Measurements from ENCODE around the gene C4orf50. TPM values are rescaled to one million over a fixed set of nuclear protein-coding genes. Genes with fewer than 3 reads are reported as not detected.

The C4orf50 gene
- total RNA-seq, 2 experiments from 2014 or later: 0.07 TPM

DNA sequence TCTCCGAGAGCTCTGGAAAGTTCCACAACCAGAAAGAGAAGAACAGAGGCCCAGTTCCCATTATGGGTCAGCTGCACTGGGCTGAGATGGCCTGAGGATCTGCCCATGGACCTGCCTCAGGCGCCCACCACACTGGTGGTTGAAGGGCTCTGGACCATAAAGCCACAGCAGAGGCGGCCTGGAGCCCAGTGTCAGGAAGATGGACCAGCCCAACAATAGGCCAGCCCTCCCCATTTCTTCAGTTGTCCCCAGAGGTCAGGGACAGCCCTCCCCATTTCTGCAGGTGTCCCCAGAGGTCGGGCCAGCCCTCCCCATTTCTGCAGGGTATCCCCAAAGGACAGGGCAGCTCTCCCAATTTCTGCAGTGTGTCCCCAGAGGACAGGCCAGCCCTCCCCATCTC, 37.2 kb upstream of the C4orf50 start:
- H3K27ac Mint-ChIP-seq: no peak overlapping the region
- H3K4me3 Mint-ChIP-seq: no peak overlapping the region
- ATAC-seq (no peak), DNase-seq (no peak)
- peaks cover 12% of the 10 kb centered on the region for H3K36me3 Mint-ChIP-seq (ENCODE audit: low read depth)
- no peaks in the 10 kb centered on the region for H3K27me3 Mint-ChIP-seq
- ChIA-PET POLR2A (no interaction called here), CTCF (no interaction called here)
- H3K9me3 Mint-ChIP-seq: peaks cover 17% of the 10 kb centered on the region
- H3K4me1 Mint-ChIP-seq (ENCODE audit: low read depth): no peaks in the 10 kb centered on the region
- TF ChIP-seq, protein P1, sequence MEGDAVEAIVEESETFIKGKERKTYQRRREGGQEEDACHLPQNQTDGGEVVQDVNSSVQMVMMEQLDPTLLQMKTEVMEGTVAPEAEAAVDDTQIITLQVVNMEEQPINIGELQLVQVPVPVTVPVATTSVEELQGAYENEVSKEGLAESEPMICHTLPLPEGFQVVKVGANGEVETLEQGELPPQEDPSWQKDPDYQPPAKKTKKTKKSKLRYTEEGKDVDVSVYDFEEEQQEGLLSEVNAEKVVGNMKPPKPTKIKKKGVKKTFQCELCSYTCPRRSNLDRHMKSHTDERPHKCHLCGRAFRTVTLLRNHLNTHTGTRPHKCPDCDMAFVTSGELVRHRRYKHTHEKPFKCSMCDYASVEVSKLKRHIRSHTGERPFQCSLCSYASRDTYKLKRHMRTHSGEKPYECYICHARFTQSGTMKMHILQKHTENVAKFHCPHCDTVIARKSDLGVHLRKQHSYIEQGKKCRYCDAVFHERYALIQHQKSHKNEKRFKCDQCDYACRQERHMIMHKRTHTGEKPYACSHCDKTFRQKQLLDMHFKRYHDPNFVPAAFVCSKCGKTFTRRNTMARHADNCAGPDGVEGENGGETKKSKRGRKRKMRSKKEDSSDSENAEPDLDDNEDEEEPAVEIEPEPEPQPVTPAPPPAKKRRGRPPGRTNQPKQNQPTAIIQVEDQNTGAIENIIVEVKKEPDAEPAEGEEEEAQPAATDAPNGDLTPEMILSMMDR (IDR thresholded peaks at IDR 0.05): no peak
- intact Hi-C loops (cut with micrococcal nuclease): no loop called here

DNA sequence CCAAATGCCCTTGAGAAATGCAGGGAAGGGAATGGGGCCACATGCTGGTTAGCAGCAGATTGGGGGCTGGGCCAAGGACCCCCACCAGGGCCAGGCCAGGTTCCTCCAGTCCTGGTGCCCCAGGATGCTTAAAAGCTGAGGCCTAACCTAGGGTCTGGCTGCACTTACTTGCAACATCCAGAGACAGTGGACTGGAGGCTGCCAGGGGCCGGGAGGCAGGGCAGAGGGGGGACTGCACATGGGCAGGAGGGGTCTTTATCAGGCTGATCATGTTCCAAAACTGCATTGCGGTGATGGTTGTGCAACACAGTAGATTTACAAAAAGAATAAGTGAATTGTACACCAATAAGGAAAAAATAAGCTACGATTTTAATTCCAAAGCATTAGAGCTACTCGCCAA, 36.8 kb upstream of the C4orf50 start:
- no peak for ATAC-seq
- Mint-ChIP-seq H3K4me1 (ENCODE audit: low read depth) (no peaks in the 10 kb centered on the region), H3K9me3 (peaks cover 14% of the 10 kb centered on the region), H3K27me3 (no peaks in the 10 kb centered on the region), H3K27ac (no peak overlapping the region), H3K36me3 (ENCODE audit: low read depth) (peaks cover 12% of the 10 kb centered on the region), H3K4me3 (no peak overlapping the region)
- CTCF ChIA-PET: no interaction called here
- no peak for DNase-seq
- POLR2A ChIA-PET: no interaction called here
- intact Hi-C loops (cut with micrococcal nuclease): no loop called here
- TF ChIP-seq, protein P1 (IDR thresholded peaks at IDR 0.05): no peak

DNA sequence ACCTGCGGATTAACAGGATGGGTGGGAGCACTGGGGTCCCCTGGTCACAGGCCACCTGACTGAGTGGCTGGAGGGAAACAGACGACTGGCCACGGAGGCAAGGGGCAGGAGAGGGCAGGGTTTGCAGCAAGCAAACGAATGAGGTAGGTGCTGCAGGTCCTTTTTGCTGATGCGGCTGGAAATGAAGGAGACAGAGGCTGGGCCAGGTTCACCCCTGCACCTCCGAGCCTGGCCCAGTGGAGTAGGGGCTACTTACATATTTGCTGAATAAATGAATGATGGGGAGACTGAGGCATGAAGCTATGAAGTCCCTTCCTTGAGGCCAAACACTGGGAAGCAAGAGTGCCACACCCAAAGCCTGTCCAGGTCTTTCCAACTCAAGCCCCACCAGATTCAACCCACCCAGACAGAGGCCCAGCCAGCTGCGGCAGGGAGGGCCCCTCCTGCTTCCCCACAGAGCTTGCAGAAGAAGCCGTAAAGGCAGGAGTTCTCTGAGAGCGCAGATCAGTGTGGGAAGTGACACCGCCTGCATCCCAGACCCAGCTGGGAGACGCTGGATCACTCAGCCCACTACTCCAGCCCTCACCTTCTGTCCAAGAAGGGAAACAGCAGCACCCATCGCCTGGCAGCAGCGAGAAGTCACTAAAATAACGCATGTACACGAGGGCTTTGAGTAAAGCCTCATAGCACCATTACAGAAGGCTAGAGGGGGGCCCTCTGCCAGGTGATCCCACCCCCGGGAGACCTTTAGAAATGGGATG, 36.1 kb upstream of the C4orf50 start:
- POLR2A ChIA-PET: no interaction called here

DNA sequence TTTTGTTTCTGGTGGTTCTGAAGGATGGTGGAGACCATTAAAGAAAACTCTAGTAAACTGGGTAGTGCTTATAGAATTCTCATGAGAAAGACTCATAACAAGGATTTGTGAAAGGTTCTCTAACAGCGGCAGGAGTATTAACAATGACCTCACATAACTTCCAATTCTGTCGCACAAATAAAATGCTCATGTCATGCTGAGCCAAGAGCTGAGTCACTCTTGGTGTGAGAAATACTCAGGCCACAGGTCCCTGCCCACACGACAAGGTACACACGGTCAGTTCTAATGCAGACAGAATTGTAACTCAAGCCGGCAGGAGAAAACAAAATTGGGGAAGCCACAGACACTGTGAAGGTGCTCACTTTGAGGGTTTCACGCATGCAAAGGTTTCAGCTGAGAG, 34.4 kb upstream of the C4orf50 start:
- TF ChIP-seq, protein P1 (IDR thresholded peaks at IDR 0.05): no peak
- intact Hi-C loops (cut with micrococcal nuclease): no loop called here
- H3K27ac Mint-ChIP-seq: no peak overlapping the region
- ChIA-PET CTCF (no interaction called here), POLR2A (no interaction called here)
- no peaks in the 10 kb centered on the region for H3K27me3 Mint-ChIP-seq
- no peaks in the 10 kb centered on the region for H3K4me1 Mint-ChIP-seq (ENCODE audit: low read depth)
- DNase-seq (no peak), ATAC-seq (no peak)
- no peak overlapping the region for H3K4me3 Mint-ChIP-seq
- no peaks in the 10 kb centered on the region for H3K9me3 Mint-ChIP-seq
- H3K36me3 Mint-ChIP-seq (ENCODE audit: low read depth): no peaks in the 10 kb centered on the region

More for the DNA sequence above, 36.1 kb upstream of the C4orf50 start:
- CTCF ChIA-PET: no interaction called here
- Mint-ChIP-seq H3K36me3 (ENCODE audit: low read depth) (peaks cover 10% of the 10 kb centered on the region), H3K27me3 (no peaks in the 10 kb centered on the region), H3K9me3 (peaks cover 11% of the 10 kb centered on the region), H3K27ac (no peak overlapping the region), H3K4me3 (no peak overlapping the region), H3K4me1 (ENCODE audit: low read depth) (no peaks in the 10 kb centered on the region)
- TF ChIP-seq, protein P1 (IDR thresholded peaks at IDR 0.05): no peak
- intact Hi-C loops (cut with micrococcal nuclease): no loop called here
- ATAC-seq (no peak), DNase-seq (no peak)

DNA sequence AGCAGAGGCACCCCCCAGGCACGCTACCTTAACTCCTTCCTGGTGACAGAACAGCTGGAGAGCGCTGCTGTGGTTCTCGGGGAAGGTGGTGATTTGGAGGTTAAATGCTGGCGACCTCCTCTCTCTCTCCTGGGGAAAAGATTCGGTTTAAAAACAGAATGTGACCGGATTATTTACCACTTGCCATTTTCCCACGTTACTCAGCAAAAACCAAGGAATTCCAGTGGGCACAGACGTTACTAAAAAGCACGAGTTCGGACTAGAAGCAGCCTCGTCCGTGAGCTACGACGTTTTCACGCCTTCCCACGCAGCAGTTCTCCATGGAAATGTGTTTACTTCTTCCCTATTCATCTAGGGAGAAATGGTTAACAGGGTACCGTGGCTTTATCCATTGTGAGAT, 32.3 kb upstream of the C4orf50 start:
- intact Hi-C loops (cut with micrococcal nuclease): no loop called here
- Mint-ChIP-seq H3K9me3 (no peaks in the 10 kb centered on the region), H3K27me3 (no peaks in the 10 kb centered on the region), H3K27ac (no peak overlapping the region), H3K36me3 (ENCODE audit: low read depth) (no peaks in the 10 kb centered on the region), H3K4me3 (no peak overlapping the region), H3K4me1 (ENCODE audit: low read depth) (no peaks in the 10 kb centered on the region)
- POLR2A ChIA-PET: no interaction called here
- ATAC-seq (no peak), DNase-seq (no peak)
- TF ChIP-seq, protein P1 (IDR thresholded peaks at IDR 0.05): no peak
- CTCF ChIA-PET: no interaction called here

Data from activated CD8-positive, alpha-beta T cell treated with anti-CD3 and anti-CD28 coated beads for 36 hours (primary cell).